ENCODE results near the gene CTNNA2.

GRCh38 chr2:80467262-80467811 lies 954.5 kb downstream of the CTNNA2 start:
- no peak for TF ChIP-seq CTCF (IDR thresholded peaks at IDR 0.05)
- TF ChIP-seq POLR2A (IDR thresholded peaks at IDR 0.05), result no peak
